HepG2 (cell line): ENCODE results near the gene CORT. TPM values are rescaled to one million over a fixed set of nuclear protein-coding genes. Genes with fewer than 3 reads are reported as not detected.

Experiments
- ATF7 ChIP-seq, 2 experiments: fragments of 450-650 bp in 1 of 2; sonication (generic) in 1 of 2; formaldehyde crosslinking in 1 of 2; IDR thresholded peaks; 2 replicates each; pipeline versions ENCODE4 v1.4.0 to v1.6.1; 2016 to 2020; ENCODE audit warnings: antibody characterized with exemption in 1 of 2, mild to moderate bottlenecking in 1 of 2, missing genetic modification reagents in 1 of 2
- HNRNPL ChIP-seq: fragments of 200-400 bp; formaldehyde crosslinking; IDR thresholded peaks from 2 replicates; pipeline ENCODE4 v1.6.1; 2017; ENCODE audit warnings: mild to moderate bottlenecking, low read depth, low read length
- MAFG ChIP-seq: sonication (generic); formaldehyde crosslinking; IDR thresholded peaks from 2 replicates; pipeline ENCODE4 v1.5.1; 2020; ENCODE audit warnings: mild to moderate bottlenecking, missing genetic modification reagents
- MXI1 ChIP-seq: IDR thresholded peaks from 3 replicates; pipeline ENCODE4 v1.6.1; 2012; ENCODE audit warnings: low read depth, low read length, inconsistent platforms, borderline replicate concordance
- NR1H2 ChIP-seq: sonication (generic); formaldehyde crosslinking; IDR thresholded peaks from 2 replicates; pipeline ENCODE4 v1.8.1; 2022; ENCODE audit warnings: low read depth, missing genetic modification reagents, borderline replicate concordance
- PPARG ChIP-seq: conservative IDR thresholded peaks from 2 replicates; pipeline ENCODE4 v1.6.1; 2016; ENCODE audit warnings: missing biosample characterization, missing genetic modification reagents
- SOX6 ChIP-seq, 2 experiments: fragments of 450-650 bp in 1 of 2; sonication (generic) in 1 of 2; formaldehyde crosslinking in 1 of 2; IDR thresholded peaks; 2 replicates each; pipeline versions ENCODE4 v1.4.0 to v1.6.1; 2017 to 2020; ENCODE audit warnings: antibody characterized with exemption in 1 of 2, mild to moderate bottlenecking in 1 of 2, missing genetic modification reagents in 1 of 2
- SPEN ChIP-seq: sonication (generic); formaldehyde crosslinking; IDR thresholded peaks from 2 replicates; pipeline ENCODE4 v1.5.1; 2020; ENCODE audit warnings: low read depth, mild to moderate bottlenecking, missing genetic modification reagents
- YEATS4 ChIP-seq: sonication (generic); formaldehyde crosslinking; IDR thresholded peaks from 2 replicates; pipeline ENCODE4 v1.4.0; 2020; ENCODE audit warnings: missing genetic modification reagents, borderline replicate concordance
- ZBTB8A ChIP-seq: sonication (generic); formaldehyde crosslinking; IDR thresholded peaks from 2 replicates; pipeline ENCODE4 v1.4.0; 2020; ENCODE audit warnings: mild to moderate bottlenecking, low read depth, missing genetic modification reagents, borderline replicate concordance
- ZNF124 ChIP-seq: sonication (generic); formaldehyde crosslinking; IDR thresholded peaks from 2 replicates; pipeline ENCODE4 v1.4.0; 2020; ENCODE audit warnings: missing genetic modification reagents
- ZNF331 ChIP-seq: sonication (generic); formaldehyde crosslinking; IDR thresholded peaks from 2 replicates; pipeline ENCODE4 v1.4.0; 2020; ENCODE audit warnings: missing genetic modification reagents
- ZNF562 ChIP-seq: sonication (generic); formaldehyde crosslinking; IDR thresholded peaks from 2 replicates; pipeline ENCODE4 v1.8.0; 2022; ENCODE audit warnings: missing genetic modification reagents, borderline replicate concordance
- ZNF563 ChIP-seq: sonication (generic); formaldehyde crosslinking; IDR thresholded peaks from 2 replicates; pipeline ENCODE4 v1.8.0; 2022; ENCODE audit warnings: mild to moderate bottlenecking, moderate library complexity, missing genetic modification reagents
- ZNF724P ChIP-seq: sonication (generic); formaldehyde crosslinking; IDR thresholded peaks from 2 replicates; pipeline ENCODE4 v1.8.0; 2022; ENCODE audit warnings: missing genetic modification reagents, borderline replicate concordance
- ZNF737 ChIP-seq: sonication (generic); formaldehyde crosslinking; IDR thresholded peaks from 2 replicates; pipeline ENCODE4 v1.5.0; 2020; ENCODE audit warnings: missing genetic modification reagents, mild to moderate bottlenecking, borderline replicate concordance
- polyA plus RNA-seq, 8 experiments: library from polyadenylated mRNA; depleted of rRNA in 3 of 8; stranded (reverse) in 7 of 8; unstranded in 1 of 8; fragments of >200 nt; fragmentation: Illumina TruSeq in 4 of 8; extraction: Trizol in 4 of 8; gene quantifications; 2 replicates each; pipeline versions ENCODE4 v1.2.1 to v1.2.3, GENCODE V29; 2011 to 2016; ENCODE audit warnings: low read depth in 4 of 8, missing spikeins in 1 of 8, mixed read lengths in 1 of 8; ENCODE audit not compliant: insufficient read depth in 1 of 8
- total RNA-seq, 5 experiments: library from RNA; depleted of rRNA; stranded (reverse); fragments of >200 nt; fragmentation: Illumina TruSeq; extraction: Trizol; gene quantifications; 2 replicates each; pipeline ENCODE4 v1.2.3, GENCODE V29; 2016; ENCODE audit warnings: low read depth in 1 of 5
- TF ChIP-seq, protein P1 (sequence below): sonication (generic); formaldehyde crosslinking; IDR thresholded peaks from 2 replicates; pipeline ENCODE4 v1.5.0; 2020; ENCODE audit warnings: missing genetic modification reagents, mild to moderate bottlenecking, borderline replicate concordance
- TF ChIP-seq, protein P2 (sequence below): sonication (generic); formaldehyde crosslinking; IDR thresholded peaks from 2 replicates; pipeline ENCODE4 v1.4.0; 2020; ENCODE audit warnings: missing genetic modification reagents
- TF ChIP-seq, protein P3 (sequence below): sonication (generic); formaldehyde crosslinking; IDR thresholded peaks from 2 replicates; pipeline ENCODE4 v1.4.0; 2020; ENCODE audit warnings: missing genetic modification reagents

Gene CORT
- total and polyA plus RNA-seq, 2 of the 13 experiments (the other 11 are each of a cell fraction or from before 2014, with no cell fraction given), result 0.11 to 0.62 TPM

DNA sequence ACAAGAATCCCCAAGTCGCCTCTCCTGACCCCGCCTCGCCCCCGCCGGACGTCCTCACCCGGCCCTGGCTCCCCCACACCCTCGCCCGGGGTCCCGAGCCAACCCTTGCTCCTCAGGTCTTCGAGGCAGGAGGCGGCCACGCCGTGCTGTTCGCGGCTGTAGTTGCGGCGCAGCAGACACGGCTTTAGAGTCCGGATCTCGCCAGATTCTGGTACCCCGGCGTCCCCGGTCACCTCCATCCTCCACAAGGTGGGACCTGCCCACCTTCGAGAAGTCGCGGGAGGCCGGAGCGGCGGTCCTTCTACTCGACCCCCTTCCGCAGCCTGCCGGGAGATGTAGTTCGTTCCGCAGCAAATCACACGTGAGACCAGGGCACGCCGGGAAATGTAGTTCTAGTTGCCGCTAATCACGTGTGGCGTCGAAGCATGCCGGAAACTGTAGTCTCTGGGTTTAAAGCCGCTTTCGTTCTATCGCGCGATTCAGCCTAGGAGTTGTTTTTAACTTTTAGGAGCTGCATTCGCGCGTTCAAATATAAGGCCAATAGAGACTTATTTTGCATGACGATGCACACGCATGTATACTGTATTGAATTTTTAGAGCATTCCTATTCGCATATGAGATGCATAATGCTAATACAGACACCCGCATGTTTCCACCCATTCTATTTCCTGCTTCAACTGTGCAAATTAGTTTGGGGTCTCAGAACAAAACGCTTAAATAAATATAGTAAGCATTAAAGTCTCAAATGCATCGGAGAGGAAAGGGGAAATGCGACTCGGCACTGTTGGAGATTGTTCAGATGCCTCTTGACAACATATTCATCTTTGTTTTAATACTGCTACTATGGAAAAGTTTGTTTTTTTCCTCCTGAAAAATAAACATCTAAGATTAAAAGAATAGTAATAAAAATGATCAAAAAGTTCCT is 22.7 kb downstream of the CORT start, which contains the start of gene DFFA (continued):
- TF ChIP-seq, protein P1, sequence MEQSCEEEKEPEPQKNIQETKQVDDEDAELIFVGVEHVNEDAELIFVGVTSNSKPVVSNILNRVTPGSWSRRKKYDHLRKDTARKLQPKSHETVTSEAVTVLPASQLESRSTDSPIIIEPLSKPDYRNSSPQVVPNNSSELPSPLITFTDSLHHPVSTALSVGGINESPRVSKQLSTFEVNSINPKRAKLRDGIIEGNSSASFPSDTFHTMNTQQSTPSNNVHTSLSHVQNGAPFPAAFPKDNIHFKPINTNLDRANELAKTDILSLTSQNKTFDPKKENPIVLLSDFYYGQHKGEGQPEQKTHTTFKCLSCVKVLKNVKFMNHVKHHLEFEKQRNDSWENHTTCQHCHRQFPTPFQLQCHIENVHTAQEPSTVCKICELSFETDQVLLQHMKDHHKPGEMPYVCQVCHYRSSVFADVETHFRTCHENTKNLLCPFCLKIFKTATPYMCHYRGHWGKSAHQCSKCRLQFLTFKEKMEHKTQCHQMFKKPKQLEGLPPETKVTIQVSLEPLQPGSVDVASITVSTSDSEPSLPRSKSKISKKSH (CRISPR knock-in tag), result peak; percentile 57; the same call in 1 of the 2 replicates
- TF ChIP-seq MAFG (CRISPR knock-in tag), result no peak
- TF ChIP-seq SOX6 (IDR thresholded peaks at IDR 0.05), result no peak
- TF ChIP-seq SOX6 (CRISPR knock-in tag; IDR thresholded peaks at IDR 0.05), result peak; percentile 64
- TF ChIP-seq, protein P2, sequence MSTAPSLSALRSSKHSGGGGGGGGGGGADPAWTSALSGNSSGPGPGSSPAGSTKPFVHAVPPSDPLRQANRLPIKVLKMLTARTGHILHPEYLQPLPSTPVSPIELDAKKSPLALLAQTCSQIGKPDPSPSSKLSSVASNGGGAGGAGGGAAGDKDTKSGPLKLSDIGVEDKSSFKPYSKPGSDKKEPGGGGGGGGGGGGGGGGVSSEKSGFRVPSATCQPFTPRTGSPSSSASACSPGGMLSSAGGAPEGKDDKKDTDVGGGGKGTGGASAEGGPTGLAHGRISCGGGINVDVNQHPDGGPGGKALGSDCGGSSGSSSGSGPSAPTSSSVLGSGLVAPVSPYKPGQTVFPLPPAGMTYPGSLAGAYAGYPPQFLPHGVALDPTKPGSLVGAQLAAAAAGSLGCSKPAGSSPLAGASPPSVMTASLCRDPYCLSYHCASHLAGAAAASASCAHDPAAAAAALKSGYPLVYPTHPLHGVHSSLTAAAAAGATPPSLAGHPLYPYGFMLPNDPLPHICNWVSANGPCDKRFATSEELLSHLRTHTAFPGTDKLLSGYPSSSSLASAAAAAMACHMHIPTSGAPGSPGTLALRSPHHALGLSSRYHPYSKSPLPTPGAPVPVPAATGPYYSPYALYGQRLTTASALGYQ (CRISPR knock-in tag), result no peak
- TF ChIP-seq ZNF563 (CRISPR knock-in tag), result no peak
- TF ChIP-seq NR1H2, result peak; percentile 48; the same call in 1 of the 2 replicates
- peak; percentile 53; the same call in 1 of the 2 replicates for TF ChIP-seq YEATS4 (CRISPR knock-in tag)
- no peak for TF ChIP-seq HNRNPL
- no peak for TF ChIP-seq ZBTB8A
- peak; percentile 64 for TF ChIP-seq PPARG (CRISPR knock-in tag)
- TF ChIP-seq, protein P3, sequence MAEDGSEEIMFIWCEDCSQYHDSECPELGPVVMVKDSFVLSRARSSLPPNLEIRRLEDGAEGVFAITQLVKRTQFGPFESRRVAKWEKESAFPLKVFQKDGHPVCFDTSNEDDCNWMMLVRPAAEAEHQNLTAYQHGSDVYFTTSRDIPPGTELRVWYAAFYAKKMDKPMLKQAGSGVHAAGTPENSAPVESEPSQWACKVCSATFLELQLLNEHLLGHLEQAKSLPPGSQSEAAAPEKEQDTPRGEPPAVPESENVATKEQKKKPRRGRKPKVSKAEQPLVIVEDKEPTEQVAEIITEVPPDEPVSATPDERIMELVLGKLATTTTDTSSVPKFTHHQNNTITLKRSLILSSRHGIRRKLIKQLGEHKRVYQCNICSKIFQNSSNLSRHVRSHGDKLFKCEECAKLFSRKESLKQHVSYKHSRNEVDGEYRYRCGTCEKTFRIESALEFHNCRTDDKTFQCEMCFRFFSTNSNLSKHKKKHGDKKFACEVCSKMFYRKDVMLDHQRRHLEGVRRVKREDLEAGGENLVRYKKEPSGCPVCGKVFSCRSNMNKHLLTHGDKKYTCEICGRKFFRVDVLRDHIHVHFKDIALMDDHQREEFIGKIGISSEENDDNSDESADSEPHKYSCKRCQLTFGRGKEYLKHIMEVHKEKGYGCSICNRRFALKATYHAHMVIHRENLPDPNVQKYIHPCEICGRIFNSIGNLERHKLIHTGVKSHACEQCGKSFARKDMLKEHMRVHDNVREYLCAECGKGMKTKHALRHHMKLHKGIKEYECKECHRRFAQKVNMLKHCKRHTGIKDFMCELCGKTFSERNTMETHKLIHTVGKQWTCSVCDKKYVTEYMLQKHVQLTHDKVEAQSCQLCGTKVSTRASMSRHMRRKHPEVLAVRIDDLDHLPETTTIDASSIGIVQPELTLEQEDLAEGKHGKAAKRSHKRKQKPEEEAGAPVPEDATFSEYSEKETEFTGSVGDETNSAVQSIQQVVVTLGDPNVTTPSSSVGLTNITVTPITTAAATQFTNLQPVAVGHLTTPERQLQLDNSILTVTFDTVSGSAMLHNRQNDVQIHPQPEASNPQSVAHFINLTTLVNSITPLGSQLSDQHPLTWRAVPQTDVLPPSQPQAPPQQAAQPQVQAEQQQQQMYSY, result 0 out of 2 replicates have a peak, but pooled peaks have one; percentile 26
- TF ChIP-seq ZNF124 (CRISPR knock-in tag), result peak; percentile 94
- TF ChIP-seq MXI1, result peak; percentile 98; the same call in 2 of the 3 replicates
- TF ChIP-seq ZNF562, result no peak
- peak; percentile 93 for TF ChIP-seq SPEN (CRISPR knock-in tag)
- TF ChIP-seq ZNF331 (CRISPR knock-in tag), result peak; percentile 61; the same call in 1 of the 2 replicates
- TF ChIP-seq ZNF737 (CRISPR knock-in tag), result no peak
- no peak for TF ChIP-seq ATF7 (IDR thresholded peaks at IDR 0.05)
- no peak for TF ChIP-seq ATF7 (CRISPR knock-in tag; IDR thresholded peaks at IDR 0.05)
- no peak; the same call in 1 of the 2 replicates for TF ChIP-seq ZNF724P (CRISPR knock-in tag)
